Measurements from ENCODE around the gene PNMT. TPM values are rescaled to one million over a fixed set of nuclear protein-coding genes. Genes with fewer than 3 reads are reported as not detected.

Gene PNMT
- total RNA-seq: not detected in 2 replicates

DNA sequence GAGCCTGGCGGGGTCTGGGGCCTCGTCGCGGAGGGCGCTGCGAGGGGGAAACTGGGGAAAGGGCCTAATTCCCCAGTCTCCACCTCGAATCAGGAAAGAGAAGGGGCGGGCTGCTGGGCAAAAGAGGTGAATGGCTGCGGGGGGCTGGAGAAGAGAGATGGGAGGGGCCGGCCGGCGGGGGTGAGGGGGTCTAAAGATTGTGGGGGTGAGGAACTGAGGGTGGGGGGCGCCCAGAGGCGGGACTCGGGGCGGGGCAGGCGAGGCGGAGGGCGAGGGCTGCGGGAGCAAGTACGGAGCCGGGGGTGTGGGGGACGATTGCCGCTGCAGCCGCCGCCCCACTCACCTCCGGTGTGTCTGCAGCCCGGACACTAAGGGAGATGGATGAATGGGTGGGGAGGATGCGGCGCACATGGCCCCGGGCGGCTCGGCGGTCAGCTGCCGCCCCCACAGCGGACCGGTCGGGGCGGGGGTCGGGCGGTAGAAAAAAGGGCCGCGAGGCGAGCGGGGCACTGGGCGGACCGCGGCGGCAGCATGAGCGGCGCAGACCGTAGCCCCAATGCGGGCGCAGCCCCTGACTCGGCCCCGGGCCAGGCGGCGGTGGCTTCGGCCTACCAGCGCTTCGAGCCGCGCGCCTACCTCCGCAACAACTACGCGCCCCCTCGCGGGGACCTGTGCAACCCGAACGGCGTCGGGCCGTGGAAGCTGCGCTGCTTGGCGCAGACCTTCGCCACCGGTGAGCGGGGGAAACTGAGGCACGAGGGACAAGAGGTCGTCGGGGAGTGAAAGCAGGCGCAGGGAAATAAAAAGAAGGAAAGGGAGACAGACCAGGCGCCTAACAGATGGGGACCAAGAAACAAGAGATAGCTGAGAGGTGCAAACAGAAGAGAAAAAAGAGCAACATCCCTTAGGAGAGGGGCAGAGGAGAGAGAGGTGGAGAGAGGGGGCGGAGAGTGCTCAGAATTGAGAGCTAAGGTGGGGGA lies at the start of gene PNMT:
Gene PNMT (plus strand): TSS at position 509 of the 980 bp plus-strand sequence. CDS start 23 bp downstream, at position 532.

GRCh38 chr17:39626171-39627046 lies 41.8 kb upstream of the PNMT start, which contains the start of gene PPP1R1B:
Gene PPP1R1B, plus strand, starts transcription at chr17:39626952. Its CDS starts 441 bp downstream, at chr17:39627393.

GRCh38 chr17:39636927-39637736 lies 31.1 kb upstream of the PNMT start, which contains the start of gene STARD3:
Gene STARD3, plus strand, starts transcription at chr17:39637144. Its CDS starts 16,388 bp downstream, at chr17:39653532.

DNA sequence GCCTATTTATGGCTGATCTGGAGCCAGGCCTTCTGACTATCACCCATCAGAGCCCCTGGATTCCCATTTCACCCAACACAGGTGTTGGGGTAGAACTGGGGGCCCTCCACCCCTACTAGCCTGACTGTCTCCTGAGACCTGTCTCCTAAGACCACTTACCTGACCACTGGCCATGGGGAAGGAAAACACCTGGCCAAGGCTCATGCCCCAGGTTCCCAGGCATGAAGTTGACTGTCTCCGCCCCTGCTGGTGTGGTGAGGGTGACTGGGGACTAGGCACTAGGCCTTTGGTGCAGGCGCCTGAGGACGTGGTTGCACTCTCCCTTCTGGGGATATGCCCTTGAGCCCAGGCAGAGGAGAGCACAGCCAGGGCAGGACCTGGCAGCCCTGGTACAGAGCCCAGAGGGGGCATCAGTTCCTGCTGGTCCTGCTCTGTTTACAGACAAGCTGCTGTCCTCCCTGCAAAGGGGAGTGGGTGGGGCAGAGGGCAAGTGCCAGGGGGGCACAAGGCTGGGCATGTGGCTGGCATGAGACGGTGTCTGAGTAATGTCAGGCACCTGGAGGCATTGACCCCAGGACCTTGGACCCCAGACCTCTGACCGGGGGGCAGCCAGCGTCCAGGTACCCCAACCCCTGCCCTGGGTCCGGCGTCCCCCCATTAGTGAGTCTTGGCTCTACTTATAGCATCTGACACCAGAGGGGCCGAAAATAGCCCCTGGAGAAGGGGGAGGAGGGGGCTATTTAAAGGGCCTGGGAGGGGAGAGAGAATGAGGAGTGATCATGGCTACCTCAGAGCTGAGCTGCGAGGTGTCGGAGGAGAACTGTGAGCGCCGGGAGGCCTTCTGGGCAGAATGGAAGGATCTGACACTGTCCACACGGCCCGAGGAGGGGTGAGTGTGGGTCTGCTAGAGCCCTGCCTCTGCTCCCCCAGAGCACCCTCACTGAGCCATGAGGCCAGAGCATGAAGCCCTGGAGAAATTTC lies 3.4 kb upstream of the PNMT start, which contains the start of gene TCAP:
Gene TCAP (plus strand): TSS at position 769 of the 981 bp plus-strand sequence. CDS start 11 bp downstream, at position 780.

GRCh38 chr17:39687546-39688474 lies 19.6 kb downstream of the PNMT start, which contains the start of gene PGAP3:
Gene PGAP3, minus strand, starts transcription at chr17:39688057. Its CDS starts 43 bp downstream, at chr17:39688014.

DNA sequence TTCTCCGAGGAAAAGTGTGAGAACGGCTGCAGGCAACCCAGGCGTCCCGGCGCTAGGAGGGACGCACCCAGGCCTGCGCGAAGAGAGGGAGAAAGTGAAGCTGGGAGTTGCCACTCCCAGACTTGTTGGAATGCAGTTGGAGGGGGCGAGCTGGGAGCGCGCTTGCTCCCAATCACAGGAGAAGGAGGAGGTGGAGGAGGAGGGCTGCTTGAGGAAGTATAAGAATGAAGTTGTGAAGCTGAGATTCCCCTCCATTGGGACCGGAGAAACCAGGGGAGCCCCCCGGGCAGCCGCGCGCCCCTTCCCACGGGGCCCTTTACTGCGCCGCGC lies 31.5 kb downstream of the PNMT start, which contains the start of gene ERBB2:
Gene ERBB2 (plus strand): TSS at position 247 of the 330 bp plus-strand sequence. CDS start 175 bp downstream, outside the sequence.

Other genes with a start within 250 kb of the PNMT start
- 26.9 and 28.9 TPM in 2 replicates for gene MED1, start 217.2 kb upstream of the PNMT start, total RNA-seq
- gene CDK12, start 207.0 kb upstream of the PNMT start, total RNA-seq: 47.2 and 49.0 TPM in 2 replicates
- gene NEUROD2, start 60.5 kb upstream of the PNMT start, total RNA-seq: not detected in 2 replicates
- gene PPP1R1B, start 41.5 kb upstream of the PNMT start, total RNA-seq: not detected in 2 replicates
- 23.0 and 25.1 TPM in 2 replicates for gene STARD3, start 31.3 kb upstream of the PNMT start, total RNA-seq
- 0.26 and 0.32 TPM in 2 replicates for gene TCAP, start 3.1 kb upstream of the PNMT start, total RNA-seq
- gene PGAP3, start 19.6 kb downstream of the PNMT start, total RNA-seq: 11.4 and 13.1 TPM in 2 replicates
- gene ERBB2, start 31.6 kb downstream of the PNMT start, total RNA-seq: 41.0 and 44.4 TPM in 2 replicates
- 21.4 and 28.5 TPM in 2 replicates for gene MIEN1, start 62.1 kb downstream of the PNMT start, total RNA-seq
- gene GRB7, start 69.5 kb downstream of the PNMT start, total RNA-seq: 0.32 and 0.78 TPM in 2 replicates
- gene IKZF3, start 195.9 kb downstream of the PNMT start, total RNA-seq: not detected in 2 replicates
- gene ZPBP2, start 199.7 kb downstream of the PNMT start, total RNA-seq: not detected in 2 replicates

All from articular chondrocyte of knee joint (primary cell).